PC-9 (cell line): ENCODE results near the gene SRPK2.

Source experiments
- CTCF ChIP-seq: fragments of 200-600 bp; sonication (generic); conservative IDR thresholded peaks from 2 replicates; pipeline ENCODE4 v1.6.1; 2017; ENCODE audit warnings: mixed run types, antibody characterized with exemption, mild to moderate bottlenecking, moderate library complexity
- EZH2 ChIP-seq: fragments of 200-600 bp; sonication (generic); IDR thresholded peaks from 2 replicates; pipeline ENCODE4 v1.8.0; 2017; ENCODE audit warnings: antibody characterized with exemption, low read depth

GRCh38 chr7:105250239-105250638 is 138.5 kb downstream of the SRPK2 start:
- no peak for TF ChIP-seq CTCF
- TF ChIP-seq EZH2, result no peak
